OCI-LY1 (cell line): ENCODE data around the gene PPIL6.

Experiments
- H2AFZ ChIP-seq: fragments of 200-600 bp; sonication (generic), shearing (Covaris generic); 2 replicates; pipeline ENCODE4 v1.6.0; 2014; ENCODE audit warnings: antibody characterized with exemption, mild to moderate bottlenecking, low read length
- H3F3A ChIP-seq: fragments of 200-600 bp; sonication (generic), shearing (Covaris generic); 2 replicates; pipeline ENCODE4 v1.6.0; 2014; ENCODE audit warnings: mild to moderate bottlenecking, antibody characterized with exemption, low read length, moderate library complexity; ENCODE audit not compliant: insufficient read depth
- H3K27ac ChIP-seq: fragments of 200-600 bp; sonication (generic); 2 replicates; pipeline ENCODE4 v1.5.1; 2014; ENCODE audit warnings: low read length, mixed run types, mild to moderate bottlenecking, low read depth; ENCODE audit not compliant: poor library complexity, severe bottlenecking
- H3K27me3 ChIP-seq: fragments of 200-600 bp; sonication (generic); 2 replicates; pipeline ENCODE4 v1.6.0; 2014; ENCODE audit warnings: antibody characterized with exemption, mild to moderate bottlenecking, low read length, moderate library complexity; ENCODE audit not compliant: insufficient read depth
- H3K36me3 ChIP-seq: fragments of 200-600 bp; sonication (generic); 2 replicates; pipeline ENCODE4 v1.6.1; 2014; ENCODE audit warnings: mild to moderate bottlenecking, antibody characterized with exemption, low read length, moderate library complexity, mixed read lengths; ENCODE audit not compliant: insufficient read depth
- H3K4me1 ChIP-seq: fragments of 200-600 bp; sonication (generic); 2 replicates; pipeline ENCODE4 v1.5.1; 2014; ENCODE audit warnings: mild to moderate bottlenecking, low read length, moderate library complexity; ENCODE audit not compliant: insufficient read depth, severe bottlenecking
- H3K4me2 ChIP-seq: fragments of 200-600 bp; sonication (generic), shearing (Covaris generic); 2 replicates; pipeline ENCODE4 v1.6.1; 2014; ENCODE audit warnings: low read length
- H3K4me3 ChIP-seq: fragments of 200-600 bp; sonication (generic); 2 replicates; pipeline ENCODE4 v1.5.1; 2014; ENCODE audit warnings: low read length, low read depth, mild to moderate bottlenecking, mixed read lengths; ENCODE audit not compliant: poor library complexity, severe bottlenecking
- H3K79me2 ChIP-seq: fragments of 200-600 bp; shearing (Covaris generic); 2 replicates; pipeline ENCODE4 v1.6.1; 2016; ENCODE audit warnings: mixed run types, low read length, mixed read lengths; ENCODE audit not compliant: insufficient read depth
- H3K9ac ChIP-seq: fragments of 200-600 bp; sonication (generic), shearing (Covaris generic); 2 replicates; pipeline ENCODE4 v1.6.1; 2014; ENCODE audit warnings: mild to moderate bottlenecking, low read length, mixed read lengths
- H3K9me2 ChIP-seq: fragments of 200-600 bp; sonication (generic), shearing (Covaris generic); 2 replicates; pipeline ENCODE4 v1.6.1; 2014; ENCODE audit warnings: low read depth, mild to moderate bottlenecking, low read length, mixed read lengths
- H3K9me3 ChIP-seq: fragments of 200-600 bp; shearing (Covaris generic); 2 replicates; pipeline ENCODE4 v1.6.1; 2014; ENCODE audit warnings: low read length, mixed read lengths
- H4K20me1 ChIP-seq: fragments of 200-600 bp; sonication (generic), shearing (Covaris generic); 2 replicates; pipeline ENCODE4 v1.6.0; 2016; ENCODE audit warnings: mild to moderate bottlenecking, low read length; ENCODE audit not compliant: insufficient read depth
- EZH2 ChIP-seq: fragments of 200-600 bp; sonication (generic), shearing (Covaris generic); IDR thresholded peaks from 2 replicates; pipeline ENCODE4 v1.8.0; 2017; ENCODE audit warnings: borderline replicate concordance, mixed run types, mild to moderate bottlenecking, antibody characterized with exemption, low read length, moderate library complexity, mixed read lengths
- TF ChIP-seq, protein P1 (sequence below): fragments of 200-600 bp; sonication (generic), shearing (Covaris generic); IDR thresholded peaks from 2 replicates; pipeline ENCODE4 v1.5.1; 2017; ENCODE audit warnings: mild to moderate bottlenecking, antibody characterized with exemption, low read length, moderate library complexity, mixed read lengths

Gene PPIL6

DNA sequence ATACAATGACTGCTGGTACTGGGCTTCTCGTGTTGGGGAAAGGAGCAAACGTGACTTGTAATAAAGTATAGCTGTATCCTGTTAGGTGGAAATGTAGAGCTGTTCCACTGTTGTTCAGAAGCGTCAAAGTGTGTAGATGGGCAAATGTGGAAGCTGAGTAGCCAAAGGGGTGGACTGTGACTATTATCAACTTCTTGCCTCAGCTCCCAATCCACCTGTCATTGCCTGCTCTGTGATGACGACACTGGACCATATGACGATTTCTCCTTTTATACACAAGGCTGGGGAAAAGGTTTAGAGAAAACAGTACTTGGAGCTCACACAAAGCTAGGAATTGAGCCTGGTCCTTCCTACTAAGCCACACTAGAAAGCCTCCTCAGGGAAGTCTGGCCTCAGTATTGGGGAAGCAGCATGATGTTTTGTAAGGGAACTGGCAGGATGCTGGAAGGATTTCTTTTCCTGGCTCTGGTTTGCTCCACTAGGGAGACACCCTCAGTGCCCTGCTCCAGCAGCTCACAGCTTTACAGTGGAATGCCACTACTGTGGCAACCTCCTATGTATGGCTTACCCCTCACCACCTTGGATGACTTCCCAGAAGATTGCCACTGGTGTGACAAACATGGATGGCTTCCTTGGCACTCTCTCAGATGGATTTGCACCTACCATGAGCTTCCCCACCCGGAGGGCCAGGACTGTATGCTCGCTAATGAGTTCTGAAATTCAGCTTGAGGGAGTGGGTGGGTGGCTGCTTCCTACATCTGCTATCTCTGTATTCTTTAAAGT lies 78.1 kb downstream of the PPIL6 start:
- peaks cover 8% of the 10 kb centered on the region for H3K9me3 ChIP-seq
- H3K4me2 ChIP-seq, result no peak overlapping the region
- H3K27me3 ChIP-seq, result no peaks in the 10 kb centered on the region
- TF ChIP-seq, protein P1, sequence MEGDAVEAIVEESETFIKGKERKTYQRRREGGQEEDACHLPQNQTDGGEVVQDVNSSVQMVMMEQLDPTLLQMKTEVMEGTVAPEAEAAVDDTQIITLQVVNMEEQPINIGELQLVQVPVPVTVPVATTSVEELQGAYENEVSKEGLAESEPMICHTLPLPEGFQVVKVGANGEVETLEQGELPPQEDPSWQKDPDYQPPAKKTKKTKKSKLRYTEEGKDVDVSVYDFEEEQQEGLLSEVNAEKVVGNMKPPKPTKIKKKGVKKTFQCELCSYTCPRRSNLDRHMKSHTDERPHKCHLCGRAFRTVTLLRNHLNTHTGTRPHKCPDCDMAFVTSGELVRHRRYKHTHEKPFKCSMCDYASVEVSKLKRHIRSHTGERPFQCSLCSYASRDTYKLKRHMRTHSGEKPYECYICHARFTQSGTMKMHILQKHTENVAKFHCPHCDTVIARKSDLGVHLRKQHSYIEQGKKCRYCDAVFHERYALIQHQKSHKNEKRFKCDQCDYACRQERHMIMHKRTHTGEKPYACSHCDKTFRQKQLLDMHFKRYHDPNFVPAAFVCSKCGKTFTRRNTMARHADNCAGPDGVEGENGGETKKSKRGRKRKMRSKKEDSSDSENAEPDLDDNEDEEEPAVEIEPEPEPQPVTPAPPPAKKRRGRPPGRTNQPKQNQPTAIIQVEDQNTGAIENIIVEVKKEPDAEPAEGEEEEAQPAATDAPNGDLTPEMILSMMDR, result no peak
- no peak for TF ChIP-seq EZH2
- no peak overlapping the region for H3K27ac ChIP-seq
- H4K20me1 ChIP-seq, result no peaks in the 10 kb centered on the region
- H3K4me1 ChIP-seq, result no peaks in the 10 kb centered on the region
- H3K79me2 ChIP-seq, result no peaks in the 10 kb centered on the region
- no peaks in the 10 kb centered on the region for H3F3A ChIP-seq
- H3K9me2 ChIP-seq, result no peaks in the 10 kb centered on the region
- H2AFZ ChIP-seq, result no peak overlapping the region
- no peak overlapping the region for H3K4me3 ChIP-seq
- peaks cover 92% of the 10 kb centered on the region for H3K36me3 ChIP-seq
- no peak overlapping the region for H3K9ac ChIP-seq

DNA sequence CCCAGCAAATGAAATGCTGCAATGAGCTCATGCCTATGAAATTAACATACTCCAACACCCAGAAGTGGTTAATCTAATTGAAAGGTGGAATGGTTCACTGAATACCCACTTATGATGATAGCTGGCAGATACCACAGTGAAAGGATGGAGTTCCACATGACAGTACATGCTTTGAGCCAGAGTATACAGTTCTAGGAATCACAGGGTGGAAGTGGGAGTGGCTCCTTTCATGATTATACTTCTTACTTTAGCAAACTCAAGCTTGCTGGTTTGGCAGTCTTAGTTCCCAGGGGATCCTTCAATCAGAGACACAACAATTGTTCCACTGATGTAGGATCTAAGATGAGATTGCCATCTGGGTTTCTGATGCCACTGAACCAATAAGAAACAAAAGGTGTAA lies 79.6 kb downstream of the PPIL6 start:
- Histone ChIP-seq H4K20me1 (no peaks in the 10 kb centered on the region), H3K27me3 (no peaks in the 10 kb centered on the region), H3K9ac (no peak overlapping the region), H3F3A (no peaks in the 10 kb centered on the region), H3K9me2 (no peaks in the 10 kb centered on the region), H3K4me2 (no peak overlapping the region), H3K79me2 (no peaks in the 10 kb centered on the region), H3K36me3 (peaks cover 92% of the 10 kb centered on the region), H2AFZ (no peak overlapping the region), H3K4me3 (no peak overlapping the region), H3K27ac (no peak overlapping the region), H3K4me1 (no peaks in the 10 kb centered on the region), H3K9me3 (peaks cover 13% of the 10 kb centered on the region)
- TF ChIP-seq, protein P1, result no peak
- no peak for TF ChIP-seq EZH2

DNA sequence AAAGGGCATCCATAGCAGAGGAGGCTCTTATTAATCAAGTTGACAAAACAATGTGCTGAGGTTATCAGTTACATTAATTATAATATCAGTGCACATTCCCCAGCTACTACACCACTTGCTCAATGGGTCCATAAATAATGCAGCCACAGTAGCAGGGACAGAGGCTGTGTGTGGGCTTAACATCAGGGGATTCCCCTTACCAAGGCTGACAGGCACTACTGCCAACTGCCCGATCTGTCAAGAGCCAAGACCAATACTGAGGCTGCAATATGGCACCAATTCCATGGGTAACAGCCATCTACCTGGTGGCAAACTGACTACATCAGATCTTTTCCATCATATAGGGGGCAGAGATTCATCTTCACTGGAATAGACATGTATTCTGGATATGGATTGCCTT lies 80.1 kb downstream of the PPIL6 start:
- H3K36me3 ChIP-seq, result peaks cover 93% of the 10 kb centered on the region
- no peaks in the 10 kb centered on the region for H3F3A ChIP-seq
- peaks cover 13% of the 10 kb centered on the region for H3K9me3 ChIP-seq
- no peaks in the 10 kb centered on the region for H3K79me2 ChIP-seq
- no peak overlapping the region for H3K4me3 ChIP-seq
- H3K4me2 ChIP-seq, result no peak overlapping the region
- H3K27me3 ChIP-seq, result no peaks in the 10 kb centered on the region
- no peak overlapping the region for H2AFZ ChIP-seq
- H3K9me2 ChIP-seq, result no peaks in the 10 kb centered on the region
- no peaks in the 10 kb centered on the region for H3K4me1 ChIP-seq
- TF ChIP-seq EZH2, result no peak
- TF ChIP-seq, protein P1, result no peak
- no peak overlapping the region for H3K9ac ChIP-seq
- no peaks in the 10 kb centered on the region for H4K20me1 ChIP-seq
- H3K27ac ChIP-seq, result no peak overlapping the region
